Liver (tissue), 2 donors: Measurements from ENCODE around the gene GPR101.

Source experiments
- CTCF ChIP-seq: fragments of 150-350 bp; IDR thresholded peaks from 2 replicates; pipeline ENCODE4 v1.5.1; 2017; ENCODE audit warnings: improper control_type of control experiment, low read depth, low read length; ENCODE audit not compliant: missing input control
- YY1 ChIP-seq: IDR thresholded peaks from 2 replicates; pipeline ENCODE4 v1.6.1; 2016; ENCODE audit warnings: antibody characterized with exemption, mild to moderate bottlenecking
- donor health status: healthy.

DNA sequence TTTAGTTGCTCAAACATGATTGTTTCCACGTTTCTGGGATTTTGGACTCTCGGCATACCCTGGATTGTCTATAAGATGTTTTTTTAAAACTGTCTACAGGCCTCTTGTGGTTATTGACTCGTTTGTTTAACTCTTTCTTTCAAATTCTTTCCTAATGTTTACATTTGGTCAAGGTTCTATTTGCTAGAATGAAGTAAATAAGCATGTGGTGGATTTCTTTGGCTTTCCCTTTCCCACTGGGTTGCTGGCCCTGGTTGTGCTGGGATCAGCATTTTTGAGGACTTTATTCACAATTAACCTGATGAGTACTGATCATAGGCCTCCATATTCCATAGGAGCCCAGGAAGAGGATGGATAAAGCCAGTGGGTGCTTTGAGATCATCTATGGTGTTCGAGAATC is 11.1 kb upstream of the GPR101 start:
- no peak for TF ChIP-seq YY1
- no peak for TF ChIP-seq CTCF
